CD4-positive, alpha-beta T cell treated with Interleukin-6 for 4 hours (primary cell): ENCODE results near the gene SLC1A7.

Experiments
- DNase-seq: peaks from one replicate; pipeline ENCODE4 v3.0.0-alpha.2; 2020; ENCODE audit warnings: mixed read lengths

The SLC1A7 gene

GRCh38 chr1:53115403-53116306 lies 26.8 kb downstream of the SLC1A7 start:
- no peak for DNase-seq

GRCh38 chr1:53114581-53115400 lies 27.6 kb downstream of the SLC1A7 start:
- no peak for DNase-seq

GRCh38 chr1:53114090-53114489 lies 28.3 kb downstream of the SLC1A7 start:
- DNase-seq, result no peak

- no peak for DNase-seq
Observed at GRCh38 chr1:53112861-53113260, 29.6 kb downstream of the SLC1A7 start.

GRCh38 chr1:53112271-53112774 lies 30.1 kb downstream of the SLC1A7 start:
- DNase-seq, result no peak

GRCh38 chr1:53111693-53112092 lies 30.7 kb downstream of the SLC1A7 start:
- DNase-seq, result no peak

- DNase-seq, result no peak
Observed at GRCh38 chr1:53111073-53111556, 31.3 kb downstream of the SLC1A7 start.

- no peak for DNase-seq
Observed at GRCh38 chr1:53110370-53111072, 31.9 kb downstream of the SLC1A7 start.

- DNase-seq, result no peak
Observed at GRCh38 chr1:53108646-53109580, 33.5 kb downstream of the SLC1A7 start.

GRCh38 chr1:53107570-53108322 lies 34.7 kb downstream of the SLC1A7 start:
- DNase-seq, result peak; percentile 8

- DNase-seq, result no peak
Observed at GRCh38 chr1:53107090-53107489, 35.3 kb downstream of the SLC1A7 start.

- DNase-seq, result no peak
Observed at GRCh38 chr1:53104289-53104913, 38.0 kb downstream of the SLC1A7 start.

GRCh38 chr1:53094533-53094919 lies 47.9 kb downstream of the SLC1A7 start:
- DNase-seq, result no peak

GRCh38 chr1:53093778-53094532 lies 48.5 kb downstream of the SLC1A7 start:
- DNase-seq, result no peak

GRCh38 chr1:53093451-53093754 lies 49.0 kb downstream of the SLC1A7 start:
- DNase-seq, result no peak

GRCh38 chr1:53092659-53093450 lies 49.6 kb downstream of the SLC1A7 start:
- DNase-seq, result no peak

GRCh38 chr1:53091841-53092645 lies 50.4 kb downstream of the SLC1A7 start:
- no peak for DNase-seq
